A549 (cell line): ENCODE measurements around the gene EAPP.
"Not testable (repeated sequence)": the region's sequence is repeated elsewhere in the genome, so short reads cannot be mapped to it uniquely, and the experiment has no call there.

Experiments used
- BCL3 ChIP-seq: fragments of >200 bp; sonication (Bioruptor Twin); formaldehyde crosslinking; IDR thresholded peaks from 3 replicates; pipeline ENCODE4 v1.6.1; 2016
- CTCF ChIP-seq: fragments of >200 bp; sonication (Bioruptor Twin); formaldehyde crosslinking; IDR thresholded peaks from 3 replicates; pipeline ENCODE4 v1.5.1; 2016
- EP300 ChIP-seq, 2 experiments: fragments of >200 bp; sonication (Bioruptor Twin); formaldehyde crosslinking; IDR thresholded peaks; 2 replicates in 1 of 2; 3 replicates in 1 of 2; pipeline ENCODE4 v1.6.1; 2016 to 2017
- JUNB ChIP-seq: fragments of >200 bp; sonication (Bioruptor Twin); formaldehyde crosslinking; IDR thresholded peaks from 2 replicates; pipeline ENCODE4 v1.6.1; 2016
- KDM5A ChIP-seq: fragments of 200-600 bp; sonication (generic); IDR thresholded peaks from 2 replicates; pipeline ENCODE4 v1.6.1; 2016; ENCODE audit warnings: antibody characterized with exemption, mild to moderate bottlenecking
- MYC ChIP-seq: IDR thresholded peaks from 2 replicates; pipeline ENCODE4 v1.6.1; 2012; ENCODE audit warnings: mild to moderate bottlenecking, inconsistent platforms, low read length, improper control_type of control experiment, borderline replicate concordance
- NFE2L2 ChIP-seq: fragments of 150-350 bp; conservative IDR thresholded peaks from 2 replicates; pipeline ENCODE4 v1.6.1; 2014; ENCODE audit warnings: low read length
- NR3C1 ChIP-seq: fragments of >200 bp; sonication (Bioruptor Twin); formaldehyde crosslinking; IDR thresholded peaks from 3 replicates; pipeline ENCODE4 v1.6.1; 2017
- POLR2A ChIP-seq: IDR thresholded peaks from 2 replicates; pipeline ENCODE4 v1.6.1; 2012; ENCODE audit warnings: mild to moderate bottlenecking, low read length
- RCOR1 ChIP-seq: fragments of 150-350 bp; IDR thresholded peaks from 2 replicates; pipeline ENCODE4 v1.6.1; 2014; ENCODE audit warnings: antibody characterized with exemption, low read length, low read depth

GRCh38 chr14:34521071-34521470 lies 18.4 kb downstream of the EAPP start:
- TF ChIP-seq EP300 (IDR thresholded peaks at IDR 0.05); JUNB; CTCF; POLR2A; MYC; KDM5A; NR3C1; RCOR1; BCL3; NFE2L2: not testable (repeated sequence)
